ENCODE data around the gene RCHY1.

- TF ChIP-seq CTCF (IDR thresholded peaks at IDR 0.05 in 4 of 5, conservative IDR thresholded peaks at IDR 0.05 in 1 of 5) (no peak), POLR2A (IDR thresholded peaks at IDR 0.05) (no peak)
Observed at GRCh38 chr4:75544870-75545269, 30.7 kb upstream of the RCHY1 start.
